ENCODE measurements around the gene TMEM263. TPM values are rescaled to one million over a fixed set of nuclear protein-coding genes. Genes with fewer than 3 reads are reported as not detected.

The TMEM263 gene
- 75.0 and 102 TPM in 2 replicates for total RNA-seq

DNA sequence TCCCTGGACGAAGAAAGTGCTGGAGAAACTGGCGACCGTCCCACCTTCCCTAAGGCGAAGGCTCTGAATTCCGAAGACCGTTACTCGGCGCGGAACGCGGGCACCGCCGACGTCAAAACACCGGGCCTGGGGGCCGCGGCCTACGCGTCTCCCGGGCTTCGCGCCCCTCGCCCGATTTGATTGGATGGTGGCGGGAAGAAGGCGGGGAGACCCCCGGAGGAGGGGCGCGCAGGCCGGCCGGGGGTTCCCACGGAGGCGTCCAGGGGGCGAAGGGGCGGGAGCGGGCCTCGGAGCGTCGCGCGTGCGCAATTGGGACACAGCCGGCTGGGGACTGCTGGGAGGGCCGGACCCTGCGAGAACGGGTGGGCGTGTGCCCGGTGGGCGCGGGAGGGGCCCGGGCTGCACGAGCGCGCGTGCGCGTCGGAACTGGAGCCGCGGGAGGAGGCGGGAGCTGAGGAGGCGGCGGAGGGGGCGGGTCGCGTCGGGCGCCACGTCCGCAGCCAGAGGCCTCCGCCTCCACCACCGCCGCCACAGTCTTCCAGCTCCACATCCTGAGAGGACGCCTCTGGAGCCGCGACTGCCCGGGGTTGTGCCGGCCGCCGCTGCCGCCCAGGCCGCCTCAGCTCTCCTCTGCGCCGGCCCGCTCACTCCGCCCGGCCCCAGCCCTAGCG is at the start of gene TMEM263:
Gene TMEM263 (plus strand): TSS at position 531 of the 671 bp plus-strand sequence. CDS start 11,210 bp downstream, outside the sequence.

DNA sequence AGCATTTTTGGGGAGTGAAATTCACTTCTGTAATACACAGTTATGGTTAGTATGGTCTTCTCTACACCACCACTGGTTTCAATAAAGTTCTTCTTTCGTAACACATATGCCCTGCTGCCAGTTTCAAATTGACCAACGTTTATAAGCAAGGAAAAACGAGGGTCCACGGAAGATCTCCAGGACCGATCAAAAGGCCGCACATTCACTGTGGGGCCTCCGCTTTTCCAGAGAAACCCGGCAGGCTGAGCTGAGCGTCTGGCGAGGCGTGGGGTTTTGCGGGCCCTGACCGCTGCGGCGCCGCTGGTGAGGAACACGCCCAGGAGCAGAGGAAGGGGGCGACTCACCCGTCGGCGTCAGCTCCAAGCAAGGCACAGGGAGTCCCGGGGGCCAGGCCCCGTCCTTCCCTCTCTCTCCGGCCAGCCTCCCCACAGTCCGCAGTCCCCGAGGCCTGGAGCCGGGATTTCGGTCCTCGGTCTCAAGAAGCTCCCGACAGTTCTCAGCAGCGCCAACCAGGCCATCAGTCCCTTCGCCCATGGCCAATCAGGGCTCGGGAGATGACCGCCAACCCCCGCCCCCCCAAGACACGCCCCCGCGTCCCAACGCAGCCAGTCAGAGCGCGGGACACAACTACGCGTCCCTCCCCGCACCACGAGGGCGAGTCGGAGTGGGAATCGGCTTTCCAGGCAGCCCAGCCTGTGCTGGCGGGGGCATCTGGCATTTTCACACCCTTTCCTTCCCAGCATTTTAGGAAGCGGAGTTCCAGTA is 31.1 kb downstream of the TMEM263 start, which contains the start of gene MTERF2:
Gene MTERF2 (minus strand): TSS at position 522 of the 765 bp plus-strand sequence. CDS start 8,432 bp downstream, outside the sequence.

Other genes starting within 250 kb of the TMEM263 start
- gene RIC8B, start 181.2 kb upstream of the TMEM263 start, total RNA-seq, result 9.2 and 10.9 TPM in 2 replicates
- gene MTERF2, start 31.2 kb downstream of the TMEM263 start, total RNA-seq, result 3.5 and 5.1 TPM in 2 replicates
- gene CRY1, start 137.6 kb downstream of the TMEM263 start, total RNA-seq, result 8.1 and 14.5 TPM in 2 replicates